Naive thymus-derived CD8-positive, alpha-beta T cell (primary cell): ENCODE data around the gene SMARCA5. TPM values are rescaled to one million over a fixed set of nuclear protein-coding genes. Genes with fewer than 3 reads are reported as not detected.
A peak's percentile ranks its signal among the peaks of the same experiment; 100 is the strongest.

Source experiments
- ATAC-seq, 2 donors: fragments of 150-1000 bp; cut with Tn5 transposase in 1 of 2; sonication (Bioruptor Pico), chemical (Tn5 transposase) in 1 of 2; 1 replicate in 1 of 2; 2 replicates in 1 of 2; pipeline ENCODE4 v1.10.0; 2021; ENCODE audit warnings: mild to moderate bottlenecking in 2 of 2, moderate library complexity in 2 of 2
- POLR2A ChIA-PET: fragments of 350-600 bp; sonication (Branson Sonifier 250); formaldehyde crosslinking; loops from one replicate; lab custom pipeline; 2021; ENCODE audit warnings: antibody characterized with exemption; lab: Charles Lee
- DNase-seq, 10 donors: peaks; one replicate each; pipeline versions ENCODE4 v3.0.0 to v3.0.0-alpha.2; 2020 to 2022
- H3K27ac Mint-ChIP-seq, 10 donors: one replicate each; pipeline ENCODE4 v1.8.0; 2020 to 2022; ENCODE audit warnings: mild to moderate bottlenecking in 10 of 10, mixed read lengths in 10 of 10, moderate library complexity in 4 of 10, inconsistent platforms in 1 of 10
- H3K27me3 Mint-ChIP-seq, 5 donors: one replicate each; pipeline ENCODE4 v1.8.0; 2021 to 2022; ENCODE audit warnings: mixed read lengths in 5 of 5
- H3K36me3 Mint-ChIP-seq, 3 donors: one replicate each; pipeline ENCODE4 v1.8.0; 2020 to 2022; ENCODE audit warnings: mixed read lengths in 3 of 3, mild to moderate bottlenecking in 2 of 3, inconsistent platforms in 1 of 3
- H3K4me1 Mint-ChIP-seq, 4 donors: one replicate each; pipeline ENCODE4 v1.8.0; 2021 to 2022; ENCODE audit warnings: mixed read lengths in 4 of 4
- H3K4me3 Mint-ChIP-seq, 10 donors: one replicate each; pipeline ENCODE4 v1.8.0; 2020 to 2022; ENCODE audit warnings: mild to moderate bottlenecking in 10 of 10, mixed read lengths in 10 of 10, moderate library complexity in 6 of 10, inconsistent platforms in 1 of 10
- H3K9me3 Mint-ChIP-seq, 9 donors: one replicate each; pipeline ENCODE4 v1.8.0; 2020 to 2022; ENCODE audit warnings: mixed read lengths in 9 of 9, mild to moderate bottlenecking in 3 of 9, inconsistent platforms in 1 of 9, moderate library complexity in 1 of 9
- polyA plus RNA-seq, 3 donors: library from polyadenylated mRNA; unstranded; fragments of 300-500 nt; fragmentation: Illumina TruSeq; gene quantifications; one replicate each; pipeline ENCODE4 v1.2.3, GENCODE V29; 2021
- total RNA-seq, 8 experiments: library from RNA in 2 of 8; stranded (reverse) in 2 of 8; gene quantifications; one replicate each; pipeline ENCODE4 v1.2.3 and lab custom pipeline; 2021 to 2026

Gene SMARCA5
- total and polyA plus RNA-seq, 5 experiments from 2014 or later: 19.1 to 54.7 (median 34.0) TPM

GRCh38 chr4:143539670-143540023 is 26.1 kb downstream of the SMARCA5 start:
- no peaks in the 10 kb centered on the region for H3K9me3 Mint-ChIP-seq
- no peak overlapping the region for H3K4me3 Mint-ChIP-seq
- POLR2A ChIA-PET: no interaction called here
- peak overlapping the region in 1 of 10 donors; percentile 36 for H3K27ac Mint-ChIP-seq
- no peaks in the 10 kb centered on the region for H3K27me3 Mint-ChIP-seq
- no peak for ATAC-seq
- H3K4me1 Mint-ChIP-seq: peaks cover 6 to 23% (median 17%) of the 10 kb centered on the region in 4 donors
- no peak for DNase-seq
- peaks cover 15 to 93% (median 31%) of the 10 kb centered on the region in 3 donors for H3K36me3 Mint-ChIP-seq

DNA sequence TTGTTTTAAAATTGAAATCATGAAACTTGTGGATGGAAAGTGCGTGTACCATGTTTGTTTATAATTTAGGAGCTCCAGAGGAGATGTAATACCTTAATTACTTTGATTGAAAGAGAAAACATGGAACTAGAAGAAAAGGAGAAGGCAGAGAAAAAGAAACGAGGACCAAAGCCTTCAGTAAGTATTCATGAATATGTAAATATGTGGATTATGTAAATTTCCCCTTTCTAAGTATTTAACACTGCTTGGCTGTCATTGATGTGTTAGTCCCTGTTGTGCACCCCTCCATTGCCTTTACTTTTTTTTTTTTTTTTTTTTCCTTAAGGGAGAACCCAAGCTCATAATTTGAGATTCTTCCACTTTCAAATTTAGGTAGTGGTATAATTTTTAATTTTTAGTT is 36.4 kb downstream of the SMARCA5 start:
- Mint-ChIP-seq H3K4me1 (peaks cover 0 to 12% (median 5%) of the 10 kb centered on the region in 4 donors), H3K9me3 (no peaks in the 10 kb centered on the region), H3K27ac (peak overlapping the region in 4 of 10 donors; percentile 50 to 63 (median 61)), H3K4me3 (no peak overlapping the region), H3K36me3 (peaks cover 7 to 87% (median 19%) of the 10 kb centered on the region in 3 donors), H3K27me3 (no peaks in the 10 kb centered on the region)
- POLR2A ChIA-PET: no interaction called here
- ATAC-seq (no peak), DNase-seq (no peak)

DNA sequence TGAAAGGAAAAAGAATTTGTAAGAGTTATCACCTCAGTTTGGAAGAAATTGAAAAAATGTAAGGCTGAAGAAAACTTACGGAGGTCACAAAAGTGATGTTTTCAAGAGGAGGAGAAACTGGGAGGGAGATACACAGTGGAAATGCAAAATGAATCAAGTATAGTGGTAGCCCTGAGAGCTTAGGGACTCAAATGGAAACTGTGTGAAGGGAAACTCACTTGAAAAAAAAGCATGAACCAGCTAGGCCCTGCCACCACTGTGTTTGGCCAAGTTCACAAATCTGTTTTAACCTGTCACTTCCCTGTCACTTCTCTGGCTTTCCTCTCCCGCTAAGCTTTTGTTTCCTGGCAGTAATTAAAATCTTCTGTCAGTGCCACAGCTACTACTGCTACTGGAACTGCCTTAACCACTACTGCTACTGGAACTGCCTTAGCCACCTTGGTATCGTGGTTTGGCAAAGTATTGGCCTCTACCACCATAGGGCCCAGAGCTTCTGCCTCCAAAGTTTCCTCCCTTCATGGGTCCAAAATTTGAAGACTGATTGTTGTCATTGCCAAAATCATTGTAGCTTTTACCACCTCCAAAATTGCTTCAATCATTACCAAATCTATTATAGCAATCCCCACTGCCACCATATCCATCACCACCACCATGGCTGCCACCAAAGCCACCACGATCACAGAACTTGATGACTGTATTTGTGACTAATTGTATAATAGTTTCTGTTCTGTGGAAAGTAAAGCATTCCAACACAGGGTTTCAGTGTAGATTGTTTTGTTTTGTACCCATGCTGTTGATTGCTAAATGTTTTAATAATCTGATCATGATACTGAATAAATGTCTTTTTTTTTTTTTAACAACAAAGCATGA is 41.5 kb downstream of the SMARCA5 start:
- DNase-seq: no peak
- Mint-ChIP-seq H3K27me3 (no peaks in the 10 kb centered on the region), H3K27ac (peak overlapping the region in 4 of 10 donors; percentile 27 to 70 (median 40)), H3K9me3 (no peaks in the 10 kb centered on the region), H3K4me3 (no peak overlapping the region), H3K36me3 (peaks cover 0 to 40% (median 5%) of the 10 kb centered on the region in 3 donors), H3K4me1 (peaks cover 10 to 21% (median 15%) of the 10 kb centered on the region in 4 donors)
- ATAC-seq: no peak
- POLR2A ChIA-PET: no interaction called here

DNA sequence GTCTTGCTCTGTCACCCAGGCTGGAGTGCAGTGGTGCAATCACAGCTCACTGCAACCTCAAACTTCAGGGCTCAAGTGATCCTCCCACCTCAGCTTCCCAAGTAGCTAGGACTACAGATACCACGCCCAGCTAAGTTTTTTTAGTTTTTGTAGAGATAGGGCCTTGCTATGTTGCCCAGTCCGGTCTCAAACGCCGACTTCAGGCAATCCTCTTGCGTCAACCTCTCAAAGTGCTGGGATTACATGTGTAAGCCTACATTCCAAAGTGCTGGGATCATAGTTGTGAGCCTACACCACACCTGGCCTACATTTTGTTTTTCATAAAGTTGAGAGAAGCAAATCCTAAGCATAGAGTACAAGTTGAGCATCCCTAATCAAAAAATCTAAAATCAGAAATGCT is 42.2 kb downstream of the SMARCA5 start:
- peaks cover 12 to 23% (median 20%) of the 10 kb centered on the region in 4 donors for H3K4me1 Mint-ChIP-seq
- DNase-seq: no peak
- H3K36me3 Mint-ChIP-seq: peaks cover 0 to 34% (median 5%) of the 10 kb centered on the region in 3 donors
- H3K9me3 Mint-ChIP-seq: no peaks in the 10 kb centered on the region
- no peak overlapping the region for H3K27ac Mint-ChIP-seq
- no peak overlapping the region for H3K4me3 Mint-ChIP-seq
- POLR2A ChIA-PET: no interaction called here
- ATAC-seq: no peak
- no peaks in the 10 kb centered on the region for H3K27me3 Mint-ChIP-seq

GRCh38 chr4:143558286-143558685 is 44.8 kb downstream of the SMARCA5 start:
- Mint-ChIP-seq H3K4me1 (peaks cover 15 to 27% (median 20%) of the 10 kb centered on the region in 4 donors), H3K36me3 (peaks cover 0 to 11% (median 4%) of the 10 kb centered on the region in 3 donors), H3K9me3 (no peaks in the 10 kb centered on the region), H3K27me3 (no peaks in the 10 kb centered on the region), H3K4me3 (peak overlapping the region in 7 of 10 donors; percentile 89 to 98 (median 92)), H3K27ac (peak overlapping the region in 9 of 10 donors; percentile 24 to 95 (median 91))
- DNase-seq (no peak), ATAC-seq (no peak)
- POLR2A ChIA-PET: interaction anchor here (0.7 to 2.7 kb wide), 2 partner anchors 45 to 297 kb away, joined by 3 to 18 read pairs; partner anchors contain the start of gene SMARCA5

- Mint-ChIP-seq H3K36me3 (peaks cover 0 to 5% (median 1%) of the 10 kb centered on the region in 3 donors), H3K4me1 (peaks cover 15 to 27% (median 20%) of the 10 kb centered on the region in 4 donors), H3K4me3 (peak overlapping the region; percentile 89 to 99 (median 93)), H3K27ac (peak overlapping the region; percentile 86 to 95 (median 93)), H3K9me3 (no peaks in the 10 kb centered on the region), H3K27me3 (no peaks in the 10 kb centered on the region)
- peak; percentile 51 to 83 (median 66) for DNase-seq
- POLR2A ChIA-PET: interaction anchor here (1.3 to 2.7 kb wide), 3 partner anchors 11 to 1539 kb away, joined by 3 to 18 read pairs (median 4); partner anchors contain the start of genes ABCE1, ANAPC10 and SMARCA5
- peak; percentile 85 to 87 for ATAC-seq
Observed at GRCh38 chr4:143558823-143559756, 45.6 kb downstream of the SMARCA5 start.

- POLR2A ChIA-PET: interaction anchor here (1.3 to 2.7 kb wide), 3 partner anchors 12 to 1538 kb away, joined by 3 to 18 read pairs (median 4); partner anchors contain the start of genes ABCE1, ANAPC10 and SMARCA5
- DNase-seq: peak in 6 of 10 donors; percentile 17 to 60 (median 35)
- Mint-ChIP-seq H3K9me3 (no peaks in the 10 kb centered on the region), H3K27me3 (no peaks in the 10 kb centered on the region), H3K4me1 (peaks cover 15 to 27% (median 20%) of the 10 kb centered on the region in 4 donors), H3K4me3 (peak overlapping the region; percentile 89 to 99 (median 93)), H3K27ac (peak overlapping the region; percentile 86 to 95 (median 93)), H3K36me3 (peaks cover 0 to 1% (median 0%) of the 10 kb centered on the region in 3 donors)
- ATAC-seq: peak; percentile 6 to 35
Observed at GRCh38 chr4:143559757-143560147, 46.2 kb downstream of the SMARCA5 start.

GRCh38 chr4:143564472-143564871 is 51.0 kb downstream of the SMARCA5 start:
- no peak overlapping the region for H3K27ac Mint-ChIP-seq
- peaks cover 10 to 31% (median 21%) of the 10 kb centered on the region in 3 donors for H3K36me3 Mint-ChIP-seq
- DNase-seq (no peak), ATAC-seq (no peak)
- POLR2A ChIA-PET: no interaction called here
- H3K4me3 Mint-ChIP-seq: no peak overlapping the region
- H3K27me3 Mint-ChIP-seq: no peaks in the 10 kb centered on the region
- peaks cover 0 to 12% (median 0%) of the 10 kb centered on the region in 9 donors for H3K9me3 Mint-ChIP-seq
- H3K4me1 Mint-ChIP-seq: peaks cover 9 to 18% (median 10%) of the 10 kb centered on the region in 4 donors

- Mint-ChIP-seq H3K27me3 (no peaks in the 10 kb centered on the region), H3K36me3 (peaks cover 19 to 56% (median 34%) of the 10 kb centered on the region in 3 donors), H3K27ac (no peak overlapping the region), H3K9me3 (no peaks in the 10 kb centered on the region), H3K4me1 (no peaks in the 10 kb centered on the region), H3K4me3 (no peak overlapping the region)
- DNase-seq (no peak), ATAC-seq (no peak)
- POLR2A ChIA-PET: no interaction called here
Observed at GRCh38 chr4:143575331-143575730, 61.8 kb downstream of the SMARCA5 start.

GRCh38 chr4:143581331-143581946 is 67.9 kb downstream of the SMARCA5 start:
- no peaks in the 10 kb centered on the region for H3K27me3 Mint-ChIP-seq
- POLR2A ChIA-PET: no interaction called here
- peaks cover 0 to 45% (median 26%) of the 10 kb centered on the region in 9 donors for H3K9me3 Mint-ChIP-seq
- no peak overlapping the region for H3K4me3 Mint-ChIP-seq
- H3K27ac Mint-ChIP-seq: peak overlapping the region in 1 of 10 donors; percentile 24
- peaks cover 0 to 3% (median 0%) of the 10 kb centered on the region in 4 donors for H3K4me1 Mint-ChIP-seq
- ATAC-seq (no peak), DNase-seq (no peak)
- H3K36me3 Mint-ChIP-seq: peaks cover 24 to 31% (median 27%) of the 10 kb centered on the region in 3 donors

GRCh38 chr4:143585548-143585947 is 72.0 kb downstream of the SMARCA5 start:
- H3K36me3 Mint-ChIP-seq: peaks cover 2 to 15% (median 11%) of the 10 kb centered on the region in 3 donors

More at GRCh38 chr4:143585548-143585947, 72.0 kb downstream of the SMARCA5 start:
- H3K27me3 Mint-ChIP-seq: no peaks in the 10 kb centered on the region
- peaks cover 0 to 58% (median 34%) of the 10 kb centered on the region in 9 donors for H3K9me3 Mint-ChIP-seq
- H3K4me3 Mint-ChIP-seq: no peak overlapping the region
- peaks cover 0 to 3% (median 0%) of the 10 kb centered on the region in 4 donors for H3K4me1 Mint-ChIP-seq
- ATAC-seq (no peak), DNase-seq (no peak)
- POLR2A ChIA-PET: no interaction called here
- no peak overlapping the region for H3K27ac Mint-ChIP-seq
